Upper lobe of left lung (tissue), 6 donors: ENCODE data around the gene SNX7. TPM values are rescaled to one million over a fixed set of nuclear protein-coding genes. Genes with fewer than 3 reads are reported as not detected.

Experiments
- ATAC-seq, 2 donors: fragments of 200-7000 bp; cut with Tn5 transposase; one replicate each; pipeline ENCODE4 v1.9.1; 2022; ENCODE audit warnings: mild to moderate bottlenecking in 2 of 2, moderate library complexity in 2 of 2; ENCODE audit not compliant: low FRiP score in 2 of 2
- DNase-seq, 2 donors: peaks; one replicate each; pipeline ENCODE4 v3.0.0-alpha.2; 2019 to 2020
- H3K27ac ChIP-seq, 4 donors: fragments of 200-600 bp; sonication (generic); one replicate each; pipeline ENCODE4 v1.5.1; 2016 to 2019
- H3K27me3 ChIP-seq, 4 donors: fragments of 200-600 bp; sonication (generic); one replicate each; pipeline ENCODE4 v1.5.1; 2017 to 2019
- H3K36me3 ChIP-seq, 4 donors: fragments of 200-600 bp; sonication (generic); one replicate each; pipeline ENCODE4 v1.5.1; 2016 to 2019
- H3K4me1 ChIP-seq, 4 donors: fragments of 200-600 bp; sonication (generic); one replicate each; pipeline ENCODE4 v1.5.1; 2018 to 2019
- H3K4me3 ChIP-seq, 4 donors: fragments of 200-600 bp; sonication (generic); one replicate each; pipeline ENCODE4 v1.5.1; 2017 to 2019; ENCODE audit warnings: mild to moderate bottlenecking in 2 of 4, moderate library complexity in 1 of 4
- H3K9me3 ChIP-seq, 4 donors: fragments of 200-600 bp; sonication (generic); one replicate each; pipeline ENCODE4 v1.5.1; 2018 to 2019
- CTCF ChIP-seq, 6 experiments: fragments of 450-650 bp in 4 of 6; fragments of 200-600 bp in 2 of 6; sonication (generic) in 2 of 6; IDR thresholded peaks; one replicate each; pipeline ENCODE4 v1.5.1; 2016 to 2019; ENCODE audit warnings: antibody characterized with exemption in 6 of 6
- EP300 ChIP-seq, 4 donors: sonication (generic); formaldehyde crosslinking; IDR thresholded peaks; one replicate each; pipeline ENCODE4 v1.5.1; 2017; ENCODE audit warnings: antibody characterized with exemption in 4 of 4, control low read depth in 2 of 4
- POLR2A ChIP-seq, 4 donors: fragments of 450-650 bp; IDR thresholded peaks; one replicate each; pipeline ENCODE4 v1.5.1; 2016 to 2017; ENCODE audit warnings: antibody characterized with exemption in 4 of 4, mild to moderate bottlenecking in 2 of 4
- POLR2AphosphoS5 ChIP-seq, 2 donors: sonication (generic); formaldehyde crosslinking; IDR thresholded peaks; one replicate each; pipeline ENCODE4 v1.5.1; 2017; ENCODE audit warnings: antibody characterized with exemption in 2 of 2
- WGBS, 2 donors: methylation state at CpG; one replicate each; pipeline ENCODE4 v1.1.5; 2017 to 2018; 5-methylcytosine and 5-hydroxymethylcytosine counted together
- total RNA-seq, 6 donors: library from RNA; depleted of rRNA in 4 of 6; stranded (reverse); fragments of >200 nt in 4 of 6; gene quantifications; one replicate each; pipeline versions ENCODE4 v1.1.0 to v1.2.1, GENCODE V29; 2016 to 2021
- donor health status: DM: no; HTN: no; CAD: no; lungs with moderate emphysema.
- donor health status: DM: no; HTN: yes; CAD: no; lungs with severe emphysema.

Gene SNX7
- total RNA-seq, 6 donors from 2014 or later = 7.3 to 50.8 (median 15.7) TPM

GRCh38 chr1:98668733-98669132 lies 7.2 kb downstream of the SNX7 start:
- DNase-seq (no peak), ATAC-seq (peak in 1 of 2 donors; percentile 66)
- Histone ChIP-seq H3K27me3 (no peaks in the 10 kb centered on the region), H3K36me3 (no peaks in the 10 kb centered on the region), H3K4me1 (peaks cover 0 to 4% (median 0%) of the 10 kb centered on the region in 4 donors), H3K4me3 (no peak overlapping the region), H3K27ac (no peak overlapping the region), H3K9me3 (no peaks in the 10 kb centered on the region)
- WGBS, 2 donors = 75 to 81% methylated on average over 2 of the region's 2 CpGs
- TF ChIP-seq POLR2AphosphoS5 (IDR thresholded peaks at IDR 0.05) (no peak), EP300 (IDR thresholded peaks at IDR 0.05) (no peak), POLR2A (IDR thresholded peaks at IDR 0.05) (no peak), CTCF (IDR thresholded peaks at IDR 0.05) (no peak)

GRCh38 chr1:98669355-98670296 lies 8.1 kb downstream of the SNX7 start:
- Histone ChIP-seq H3K36me3 (no peaks in the 10 kb centered on the region), H3K27me3 (no peaks in the 10 kb centered on the region), H3K9me3 (no peaks in the 10 kb centered on the region), H3K4me1 (peaks cover 0 to 4% (median 0%) of the 10 kb centered on the region in 4 donors), H3K4me3 (no peak overlapping the region), H3K27ac (no peak overlapping the region)
- ATAC-seq (no peak), DNase-seq (no peak)
- WGBS, 2 donors = 90 to 92% methylated on average over 2 of the region's 2 CpGs
- no peak for TF ChIP-seq POLR2A (IDR thresholded peaks at IDR 0.05)

GRCh38 chr1:98672189-98672588 lies 10.7 kb downstream of the SNX7 start:
- Histone ChIP-seq H3K27me3 (no peaks in the 10 kb centered on the region), H3K4me3 (no peak overlapping the region), H3K36me3 (no peaks in the 10 kb centered on the region), H3K9me3 (no peaks in the 10 kb centered on the region), H3K27ac (no peak overlapping the region), H3K4me1 (peaks cover 0 to 4% (median 0%) of the 10 kb centered on the region in 4 donors)
- ATAC-seq (no peak), DNase-seq (no peak)
- TF ChIP-seq POLR2AphosphoS5 (IDR thresholded peaks at IDR 0.05) (no peak), CTCF (IDR thresholded peaks at IDR 0.05) (no peak), POLR2A (IDR thresholded peaks at IDR 0.05) (no peak), EP300 (IDR thresholded peaks at IDR 0.05) (no peak)
- 79 to 91% methylated on average over 2 of the region's 2 CpGs for WGBS, 2 donors

- no peaks in the 10 kb centered on the region for H3K27me3 ChIP-seq
- no peaks in the 10 kb centered on the region for H3K4me1 ChIP-seq
- no peak overlapping the region for H3K4me3 ChIP-seq
- H3K9me3 ChIP-seq = no peaks in the 10 kb centered on the region
- no peak for DNase-seq
- no peaks in the 10 kb centered on the region for H3K36me3 ChIP-seq
- TF ChIP-seq POLR2AphosphoS5 (IDR thresholded peaks at IDR 0.05) (no peak), CTCF (IDR thresholded peaks at IDR 0.05) (no peak), EP300 (IDR thresholded peaks at IDR 0.05) (no peak), POLR2A (IDR thresholded peaks at IDR 0.05) (no peak)
- ATAC-seq = peak in 1 of 2 donors; percentile 67
- WGBS, 2 donors = 79% methylated on average over 5 of the region's 5 CpGs
- no peak overlapping the region for H3K27ac ChIP-seq
Observed at GRCh38 chr1:98674075-98674781, 12.7 kb downstream of the SNX7 start.

GRCh38 chr1:98675282-98675681 lies 13.8 kb downstream of the SNX7 start:
- TF ChIP-seq POLR2A (IDR thresholded peaks at IDR 0.05) = no peak
- no peak for TF ChIP-seq EP300 (IDR thresholded peaks at IDR 0.05)
- no peak for TF ChIP-seq POLR2AphosphoS5 (IDR thresholded peaks at IDR 0.05)
- TF ChIP-seq CTCF (IDR thresholded peaks at IDR 0.05) = no peak
- no peaks in the 10 kb centered on the region for H3K36me3 ChIP-seq

More at GRCh38 chr1:98675282-98675681, 13.8 kb downstream of the SNX7 start:
- ATAC-seq (no peak), DNase-seq (no peak)
- WGBS, 2 donors = 90 to 91% methylated on average over 5 of the region's 5 CpGs
- no peak overlapping the region for H3K27ac ChIP-seq
- H3K4me3 ChIP-seq = no peak overlapping the region
- H3K9me3 ChIP-seq = no peaks in the 10 kb centered on the region
- H3K27me3 ChIP-seq = no peaks in the 10 kb centered on the region
- H3K4me1 ChIP-seq = no peaks in the 10 kb centered on the region
